Kidney glomerular epithelial cell (primary cell): ENCODE data around the gene ABCA1.
"Not testable (repeated sequence)": the region's sequence is repeated elsewhere in the genome, so short reads cannot be mapped to it uniquely, and the experiment has no call there.

Experiments used
- DNase-seq: peaks from one replicate; lab custom pipeline; 2025; lab: John Stamatoyannopoulos, UW

ABCA1 gene

DNA sequence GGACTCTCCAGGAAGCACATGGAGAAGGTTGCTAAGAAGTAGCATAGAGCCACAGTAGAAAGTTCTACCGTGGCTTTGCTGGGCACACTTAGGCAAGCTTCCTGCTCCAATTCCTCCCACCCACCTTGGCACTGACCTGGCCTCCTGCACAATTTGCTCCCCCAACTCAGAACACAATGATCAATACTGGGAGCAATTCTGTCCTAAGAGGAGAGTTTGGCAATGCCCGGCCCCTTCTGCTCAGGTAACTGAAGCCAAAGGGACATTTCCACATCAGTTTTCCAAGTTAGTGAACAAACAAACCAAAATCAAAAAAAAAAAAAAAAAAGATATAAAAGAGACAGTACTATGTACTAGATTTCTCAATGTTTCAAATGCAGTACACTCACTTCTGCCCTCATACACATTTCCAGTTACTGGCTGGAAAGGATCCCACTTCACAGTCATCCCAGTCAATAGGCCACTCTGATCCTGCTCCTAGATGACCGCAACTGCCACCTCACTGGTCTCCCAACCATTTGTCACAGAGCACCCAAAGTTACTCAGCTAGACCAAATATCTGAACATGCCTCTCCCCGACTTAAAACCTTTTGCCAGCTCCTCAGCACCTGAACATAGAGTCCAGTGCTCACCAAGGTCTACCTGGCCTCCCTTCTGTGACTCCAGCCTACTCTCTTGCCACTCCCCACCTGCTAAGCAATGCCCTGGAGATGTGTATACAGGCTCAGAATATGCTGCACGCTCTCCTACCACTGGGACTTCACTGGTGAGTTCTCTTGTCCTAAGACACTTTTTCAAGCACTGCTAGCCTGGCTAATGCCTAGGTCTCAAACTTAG, 21.3 kb downstream of the ABCA1 start:
- DNase-seq = no peak

DNA sequence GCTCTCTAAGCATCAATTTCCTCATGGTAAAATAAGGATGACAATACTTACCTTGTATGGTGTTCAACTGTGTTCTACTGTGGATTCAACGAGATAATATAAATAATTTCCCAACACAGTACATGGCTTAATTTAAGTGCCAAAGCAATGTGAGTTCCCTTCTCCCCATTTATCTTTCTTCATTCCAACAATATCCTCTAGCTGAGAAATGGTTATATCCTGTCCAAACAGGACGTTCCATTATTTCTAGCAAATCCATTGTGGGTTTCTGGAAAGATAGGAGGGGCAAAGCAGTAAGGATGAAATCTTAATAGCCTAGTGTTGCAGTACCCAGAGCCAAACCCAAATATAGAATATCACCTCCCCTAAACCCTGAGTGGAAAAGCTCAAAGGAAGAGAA, 22.0 kb downstream of the ABCA1 start:
- no peak for DNase-seq

- DNase-seq = no peak
Observed at GRCh38 chr9:104905153-104905901, 22.6 kb downstream of the ABCA1 start.

- no peak for DNase-seq
Observed at GRCh38 chr9:104903609-104904008, 24.3 kb downstream of the ABCA1 start.

- no peak for DNase-seq
Observed at GRCh38 chr9:104900871-104901270, 27.1 kb downstream of the ABCA1 start.

- DNase-seq = no peak
Observed at GRCh38 chr9:104900324-104900723, 27.6 kb downstream of the ABCA1 start.

DNA sequence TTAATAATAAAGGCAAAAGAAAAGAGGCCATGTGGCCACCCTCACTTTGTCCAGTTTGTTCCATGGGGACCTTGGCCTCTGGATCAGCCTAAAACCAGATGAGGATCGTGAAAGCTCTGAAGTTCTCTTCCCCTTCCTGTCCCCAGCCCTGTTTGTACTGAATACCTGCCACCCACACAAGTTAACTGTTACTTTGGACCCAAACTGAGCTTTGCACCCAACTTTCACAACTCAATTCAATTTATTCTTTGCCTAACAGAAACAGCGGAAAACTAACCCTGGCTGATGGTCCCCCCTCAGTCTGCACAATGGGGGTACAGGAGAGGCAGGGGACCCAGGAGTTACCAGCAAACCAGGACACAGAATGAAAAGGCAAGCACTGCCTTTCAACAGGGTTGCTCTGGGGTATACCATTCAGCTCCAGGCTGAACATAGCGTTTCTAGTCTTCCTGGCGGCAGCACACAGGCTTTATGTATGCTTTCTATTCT, 28.2 kb downstream of the ABCA1 start:
- DNase-seq = no peak

GRCh38 chr9:104898376-104898775, 29.6 kb downstream of the ABCA1 start:
- DNase-seq = not testable (repeated sequence)

DNA sequence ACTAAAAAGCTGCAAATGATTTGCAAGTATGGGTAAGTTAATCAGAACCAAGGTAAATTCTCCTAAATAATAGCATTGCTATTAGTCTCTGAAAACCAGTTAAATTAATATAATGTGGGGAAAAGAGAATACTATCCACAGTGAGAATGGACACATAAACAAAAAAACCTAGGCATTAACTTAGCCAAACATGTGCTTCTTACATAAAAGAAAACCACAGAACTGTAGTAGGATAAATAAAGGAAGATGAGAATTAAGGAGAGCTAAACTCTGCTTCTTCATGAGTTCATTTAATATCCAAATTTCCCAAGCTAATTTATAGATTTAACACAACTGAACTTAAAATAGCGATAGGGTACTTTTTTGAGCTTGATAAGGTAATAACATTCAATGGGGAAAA, 31.8 kb downstream of the ABCA1 start:
- no peak for DNase-seq

- DNase-seq = no peak
Observed at GRCh38 chr9:104895572-104895971, 32.4 kb downstream of the ABCA1 start.

DNA sequence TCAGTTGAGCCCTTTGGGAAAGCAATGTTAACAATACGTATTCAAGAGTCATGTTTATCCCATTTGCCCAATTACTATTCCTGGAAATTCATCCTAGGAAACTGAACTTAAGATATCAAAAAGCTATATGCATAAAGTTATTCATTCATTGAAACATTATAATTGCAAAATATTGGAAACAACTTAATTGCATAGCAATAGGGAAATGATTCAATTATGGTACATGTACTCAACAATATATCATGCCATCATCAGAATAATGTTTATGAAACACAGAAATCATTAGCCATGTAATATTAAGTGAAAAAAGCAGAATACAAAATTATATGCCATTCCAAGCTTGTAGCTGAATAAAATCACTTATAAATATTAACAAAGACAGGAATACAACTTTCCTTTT, 35.3 kb downstream of the ABCA1 start:
- no peak for DNase-seq

- no peak for DNase-seq
Observed at GRCh38 chr9:104890433-104890770, 37.6 kb downstream of the ABCA1 start.

DNA sequence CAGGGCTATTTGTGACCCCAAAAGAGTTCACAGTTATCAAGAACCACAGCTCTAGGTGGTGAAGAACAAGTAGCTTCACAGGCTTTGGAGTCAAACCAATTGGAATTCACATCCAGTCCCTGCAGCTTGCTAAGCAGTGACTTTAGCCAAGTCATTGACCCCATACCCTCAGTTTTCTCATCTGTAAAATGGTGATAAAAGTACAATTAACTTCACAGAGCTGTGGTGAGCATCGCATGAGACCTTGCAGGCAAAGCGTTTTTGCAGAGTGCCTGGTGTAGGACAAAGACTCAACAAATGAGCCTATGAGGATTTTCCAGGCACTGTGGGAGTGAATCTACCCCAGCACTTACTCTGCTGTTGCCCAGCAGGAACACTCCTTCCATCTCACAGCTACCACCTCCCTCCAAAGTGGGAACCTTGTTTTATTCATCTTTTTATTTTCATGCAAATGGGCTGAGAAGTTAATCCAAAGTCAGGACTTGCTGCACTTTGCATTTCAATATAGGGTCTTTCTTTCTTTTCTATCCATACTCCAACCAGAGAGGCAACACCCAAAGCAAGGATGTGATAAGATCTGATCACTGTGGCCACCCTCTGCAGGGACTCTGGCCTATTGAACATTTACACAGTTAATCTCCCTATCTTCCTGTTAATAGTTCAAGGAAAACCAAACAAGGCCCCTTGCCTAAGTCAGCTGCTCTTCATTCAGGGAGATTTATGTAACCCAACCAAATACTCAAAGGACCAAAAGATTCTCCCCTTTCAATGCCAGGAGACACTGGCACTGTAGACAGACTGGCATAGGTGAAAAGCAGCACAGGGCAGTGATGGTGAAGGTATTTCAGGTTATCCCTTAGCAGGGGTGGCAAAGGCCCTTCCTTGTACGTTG, 41.9 kb downstream of the ABCA1 start:
- DNase-seq = no peak

GRCh38 chr9:104883169-104883568, 44.8 kb downstream of the ABCA1 start:
- no peak for DNase-seq

- no peak for DNase-seq
Observed at GRCh38 chr9:104882566-104882965, 45.4 kb downstream of the ABCA1 start.

DNA sequence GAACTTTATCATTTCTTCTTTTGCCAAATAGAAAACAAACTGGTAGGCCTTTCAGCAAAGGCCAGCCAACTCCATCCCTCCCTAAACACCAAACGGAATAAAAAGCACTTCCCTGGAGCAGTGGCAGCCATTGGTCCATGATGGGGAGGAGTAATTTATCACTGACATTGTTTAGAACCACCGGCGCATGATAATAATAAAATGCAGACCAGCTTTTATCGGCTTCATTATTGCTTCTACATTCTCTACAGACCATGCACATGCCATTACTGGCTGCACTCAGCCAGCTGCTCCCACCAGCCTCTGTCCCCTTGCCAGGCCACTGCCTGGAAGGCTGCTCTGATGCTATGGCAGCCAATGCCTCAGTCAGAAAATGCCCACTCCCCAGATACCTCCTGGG, 45.9 kb downstream of the ABCA1 start:
- DNase-seq = no peak

DNA sequence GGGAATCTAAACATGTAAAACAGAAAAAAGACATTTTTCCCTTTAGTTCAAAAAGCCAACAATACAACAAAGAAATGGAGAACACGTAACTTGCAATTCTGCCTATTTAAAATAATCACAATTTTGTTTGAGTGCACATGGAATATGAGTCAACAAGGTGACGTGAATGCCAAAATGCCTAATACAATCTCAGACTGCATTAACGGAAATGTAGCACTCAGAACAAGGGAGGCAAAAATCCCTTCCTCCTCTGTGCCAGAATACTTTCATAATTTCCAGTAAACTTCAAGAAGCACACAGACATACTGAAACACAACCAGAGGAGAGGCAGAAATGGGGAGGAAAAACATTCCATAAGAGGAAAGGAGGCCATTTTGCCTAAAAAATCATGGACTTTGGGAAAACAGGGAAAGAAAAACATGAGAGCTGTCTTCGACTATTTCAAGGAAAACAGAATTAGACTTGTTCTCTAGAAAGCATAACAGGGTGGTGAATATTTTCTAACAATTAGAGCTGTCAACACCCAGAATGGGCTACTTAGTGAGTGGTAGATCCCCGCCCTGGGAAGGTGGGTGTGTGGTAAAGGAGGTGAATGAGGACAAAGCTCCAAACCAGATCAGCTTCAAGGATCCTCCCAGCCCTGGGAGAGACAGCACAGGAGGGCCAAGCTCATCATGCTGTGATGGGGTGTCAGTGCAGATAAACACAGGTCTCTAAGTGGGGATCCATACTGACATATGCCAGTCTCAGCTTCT, 48.2 kb downstream of the ABCA1 start:
- no peak for DNase-seq

GRCh38 chr9:104876587-104876986, 51.4 kb downstream of the ABCA1 start:
- no peak for DNase-seq

DNA sequence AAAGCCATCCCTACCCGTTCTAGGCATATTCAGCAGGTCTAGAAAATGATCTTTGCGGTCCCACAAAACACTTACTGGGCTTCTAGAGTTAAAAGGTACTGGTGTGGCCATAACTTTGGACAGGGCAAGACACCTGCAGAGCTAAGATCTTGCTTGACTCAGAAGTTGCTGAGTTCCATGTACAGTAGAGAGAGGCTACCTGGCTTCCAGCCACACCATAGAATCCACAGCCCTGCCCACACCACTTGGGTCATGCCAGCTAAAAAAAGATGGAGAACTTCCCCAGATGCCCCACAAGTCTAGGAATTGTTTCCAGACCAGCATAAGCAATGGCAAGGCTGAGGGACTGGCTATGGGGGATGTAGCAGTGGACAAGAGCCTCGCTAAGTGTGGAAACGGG, 52.1 kb downstream of the ABCA1 start:
- DNase-seq = no peak

DNA sequence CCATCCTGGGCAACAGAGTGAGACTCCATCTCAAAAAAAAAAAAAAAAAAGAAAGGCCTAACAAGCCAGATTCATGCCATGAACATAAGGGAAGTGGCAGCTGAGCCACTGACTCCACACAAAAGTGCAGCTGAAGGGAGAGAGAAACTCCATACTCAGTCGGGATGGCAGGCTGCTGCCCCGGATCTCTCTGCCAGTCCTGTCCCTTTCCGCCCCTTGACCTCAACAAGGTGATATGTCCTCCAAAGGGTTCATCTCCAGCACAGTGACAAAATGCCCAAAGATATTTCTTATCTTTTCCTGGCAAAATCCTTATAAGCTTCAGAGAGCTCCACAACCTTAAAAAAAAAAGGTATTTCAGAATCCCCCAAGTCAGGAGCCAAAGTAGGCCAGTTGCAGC, 52.6 kb downstream of the ABCA1 start:
- no peak for DNase-seq

GRCh38 chr9:104873489-104873850, 54.5 kb downstream of the ABCA1 start:
- DNase-seq = no peak
